ENCODE results near the gene ABCA9. TPM values are rescaled to one million over a fixed set of nuclear protein-coding genes. Genes with fewer than 3 reads are reported as not detected.

ABCA9 gene
- total and polyA plus RNA-seq, 7 experiments from 2014 or later = 0.05 to 0.34 (median 0.29) TPM; not detected in 2

DNA sequence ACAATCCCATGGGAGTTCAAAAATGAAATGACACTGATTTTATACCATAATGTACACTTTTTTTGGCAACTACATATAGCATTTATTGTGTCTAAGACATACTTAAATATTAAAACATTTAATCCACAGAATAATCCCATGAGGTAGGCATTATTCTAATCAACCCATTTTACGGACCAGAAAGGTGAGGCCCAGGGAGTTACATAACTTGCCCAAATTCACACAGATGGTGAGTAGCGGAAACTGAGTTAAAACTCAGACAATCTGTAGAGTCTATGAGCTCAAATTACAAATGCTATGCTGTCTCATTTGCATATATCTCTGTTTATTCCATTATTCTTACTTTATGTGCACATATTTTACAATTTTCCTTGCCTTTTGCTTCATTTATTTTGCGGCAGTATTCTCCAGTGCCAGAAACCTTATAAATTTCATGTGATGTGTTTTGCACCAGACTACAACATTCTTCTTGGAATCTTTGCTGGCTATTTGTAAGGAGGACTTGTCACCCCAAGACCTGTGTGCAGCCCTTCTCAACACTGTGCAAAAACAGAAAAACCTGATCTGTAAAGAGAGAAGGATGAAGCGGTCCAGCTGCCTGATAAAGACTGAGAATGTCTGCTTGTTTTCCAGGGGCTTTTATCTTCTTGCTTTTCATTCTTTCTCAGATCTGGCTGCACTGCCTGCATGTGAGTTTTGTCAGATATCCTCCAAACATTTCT lies 2.3 kb upstream of the ABCA9 start:
- H3K4me1 Mint-ChIP-seq = peaks cover 0 to 29% (median 17%) of the 10 kb centered on the region in 7 donors
- ATAC-seq (no peak), DNase-seq (no peak)
- no peak overlapping the region for H3K4me3 ChIP-seq (ENCODE audit: low read length)
- H3K4me3 Mint-ChIP-seq = no peak overlapping the region
- POLR2A ChIA-PET = no interaction called here
- peaks cover 0 to 2% (median 0%) of the 10 kb centered on the region in 5 donors for H3K36me3 Mint-ChIP-seq
- no peak overlapping the region for H3K27ac Mint-ChIP-seq
- peaks cover 0 to 6% (median 2%) of the 10 kb centered on the region in 11 donors for H3K9me3 Mint-ChIP-seq
- peaks cover 14 to 23% (median 16%) of the 10 kb centered on the region in 5 donors for H3K27me3 Mint-ChIP-seq
- CTCF ChIA-PET = no interaction called here
- no peaks in the 10 kb centered on the region for H3K27me3 ChIP-seq (ENCODE audit: control insufficient read depth in 2 of 2, insufficient read depth in 2 of 2, low read length in 2 of 2)
- no peak overlapping the region for H3K27ac ChIP-seq (ENCODE audit: low read depth, low read length)
- no peaks in the 10 kb centered on the region for H3K4me1 ChIP-seq (ENCODE audit: control insufficient read depth in 2 of 2, insufficient read depth in 2 of 2, low read length in 2 of 2)
- no peaks in the 10 kb centered on the region for H3K9me3 ChIP-seq (ENCODE audit: control insufficient read depth in 2 of 3, low read length in 3 of 3)
- no peaks in the 10 kb centered on the region for H3K36me3 ChIP-seq (ENCODE audit: control insufficient read depth in 2 of 3, insufficient read depth in 3 of 3, low read length in 3 of 3)
- intact Hi-C loops (cut with micrococcal nuclease) = no loop called here

DNA sequence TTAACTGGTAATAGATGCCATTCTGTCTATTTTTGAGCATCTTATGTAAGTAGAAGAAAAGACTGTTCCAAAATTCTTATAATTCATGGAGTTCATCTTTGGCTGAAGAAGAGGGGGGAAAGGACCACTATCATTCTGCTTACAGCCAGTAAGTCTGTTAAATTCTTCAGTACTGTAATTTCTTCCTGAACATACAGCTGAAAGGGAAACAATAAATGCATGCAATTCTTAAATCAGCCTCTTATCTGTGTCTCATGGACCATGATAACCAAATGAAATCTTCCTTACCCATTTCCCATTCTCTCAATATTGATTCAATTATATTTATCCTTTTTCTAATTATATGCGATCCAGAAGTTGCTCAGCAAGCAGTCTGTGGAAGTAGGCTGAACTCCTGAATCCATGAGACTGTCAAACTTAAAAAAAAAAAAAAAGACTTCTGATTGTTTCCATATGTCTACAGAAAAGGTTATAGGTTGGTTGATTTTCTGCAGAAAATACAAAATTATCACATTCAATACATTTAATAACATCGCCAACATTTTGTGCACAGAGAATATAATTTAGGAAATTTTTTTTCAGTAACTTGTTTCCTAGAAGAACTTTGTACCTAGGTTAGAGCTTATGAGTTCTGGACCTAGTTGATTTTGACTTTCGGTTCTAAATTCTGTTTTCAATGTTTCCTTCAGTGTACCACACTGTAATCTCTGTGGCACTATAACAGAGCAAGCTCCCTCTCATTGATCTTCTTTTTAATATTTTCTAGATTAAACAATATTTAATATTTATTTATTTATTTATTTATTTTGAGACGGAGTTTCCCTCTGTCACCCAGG lies 1.2 kb upstream of the ABCA9 start:
- Histone ChIP-seq H3K4me1 (ENCODE audit: control insufficient read depth in 2 of 2, insufficient read depth in 2 of 2, low read length in 2 of 2) (no peaks in the 10 kb centered on the region), H3K36me3 (ENCODE audit: control insufficient read depth in 2 of 3, insufficient read depth in 3 of 3, low read length in 3 of 3) (no peaks in the 10 kb centered on the region), H3K27ac (ENCODE audit: low read depth, low read length) (no peak overlapping the region), H3K4me3 (ENCODE audit: low read length) (no peak overlapping the region), H3K9me3 (ENCODE audit: control insufficient read depth in 2 of 3, low read length in 3 of 3) (no peaks in the 10 kb centered on the region), H3K27me3 (ENCODE audit: control insufficient read depth in 2 of 2, insufficient read depth in 2 of 2, low read length in 2 of 2) (no peaks in the 10 kb centered on the region)
- Mint-ChIP-seq H3K36me3 (peaks cover 0 to 2% (median 0%) of the 10 kb centered on the region in 5 donors), H3K4me1 (peaks cover 0 to 23% (median 17%) of the 10 kb centered on the region in 7 donors), H3K4me3 (no peak overlapping the region), H3K9me3 (peaks cover 0 to 12% (median 4%) of the 10 kb centered on the region in 11 donors), H3K27ac (no peak overlapping the region), H3K27me3 (peaks cover 12 to 23% (median 16%) of the 10 kb centered on the region in 5 donors)
- DNase-seq = no peak
- no peak for ATAC-seq
- ChIA-PET POLR2A (no interaction called here), CTCF (interaction anchor here (1.0 kb wide), 1 partner anchor 16 kb away, joined by 3 read pairs; no protein-coding TSS in a partner anchor)
- intact Hi-C loops (cut with micrococcal nuclease) = no loop called here

DNA sequence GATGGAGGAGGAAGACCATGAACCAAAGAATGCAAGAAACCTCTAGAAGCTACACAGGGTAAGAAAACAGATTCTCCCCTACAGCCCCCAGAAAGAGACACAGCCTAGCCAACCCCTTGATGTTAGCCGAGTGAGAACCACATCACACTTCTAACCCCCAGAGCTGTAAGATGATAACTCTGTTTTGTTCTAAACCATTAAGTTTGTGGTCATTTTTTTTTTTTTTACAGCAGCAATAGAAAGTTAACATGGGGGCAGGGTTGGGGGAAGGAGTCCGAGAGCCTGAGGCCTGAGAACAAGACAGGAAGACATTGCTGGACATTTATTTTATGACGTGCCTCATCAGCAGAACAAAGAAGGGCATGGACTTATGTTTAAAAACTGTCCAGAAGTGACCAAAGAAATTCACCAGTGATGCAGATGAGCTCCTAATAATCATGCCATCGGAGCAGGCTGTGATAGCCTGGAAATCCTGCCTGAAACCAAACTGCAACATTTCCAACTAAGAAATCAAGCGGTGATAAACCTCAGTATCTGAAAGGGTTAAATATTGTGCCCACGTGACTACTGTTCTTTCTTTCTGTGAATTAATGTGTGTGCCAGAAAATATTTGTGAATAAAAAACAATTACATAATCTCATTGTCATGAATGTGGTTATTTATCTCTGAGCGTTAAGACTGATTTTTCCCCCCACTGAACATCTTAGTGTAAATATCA lies 1.1 kb downstream of the ABCA9 start:
- H3K9me3 Mint-ChIP-seq = peaks cover 0 to 30% (median 7%) of the 10 kb centered on the region in 11 donors
- H3K9me3 ChIP-seq (ENCODE audit: control insufficient read depth in 2 of 3, low read length in 3 of 3) = peaks cover 0 to 3% (median 0%) of the 10 kb centered on the region in 3 experiments
- intact Hi-C loops (cut with micrococcal nuclease) = no loop called here
- no peak overlapping the region for H3K4me3 Mint-ChIP-seq
- no peak overlapping the region for H3K4me3 ChIP-seq (ENCODE audit: low read length)
- H3K27ac ChIP-seq (ENCODE audit: low read depth, low read length) = no peak overlapping the region
- H3K27ac Mint-ChIP-seq = no peak overlapping the region
- DNase-seq (no peak), ATAC-seq (no peak)
- ChIA-PET CTCF (no interaction called here), POLR2A (no interaction called here)
- peaks cover 0 to 16% (median 0%) of the 10 kb centered on the region in 5 donors for H3K36me3 Mint-ChIP-seq
- peaks cover 8 to 11% (median 8%) of the 10 kb centered on the region in 5 donors for H3K27me3 Mint-ChIP-seq
- H3K36me3 ChIP-seq (ENCODE audit: control insufficient read depth in 2 of 3, insufficient read depth in 3 of 3, low read length in 3 of 3) = no peaks in the 10 kb centered on the region
- no peaks in the 10 kb centered on the region for H3K4me1 ChIP-seq (ENCODE audit: control insufficient read depth in 2 of 2, insufficient read depth in 2 of 2, low read length in 2 of 2)
- no peaks in the 10 kb centered on the region for H3K27me3 ChIP-seq (ENCODE audit: control insufficient read depth in 2 of 2, insufficient read depth in 2 of 2, low read length in 2 of 2)
- peaks cover 0 to 5% (median 0%) of the 10 kb centered on the region in 7 donors for H3K4me1 Mint-ChIP-seq

DNA sequence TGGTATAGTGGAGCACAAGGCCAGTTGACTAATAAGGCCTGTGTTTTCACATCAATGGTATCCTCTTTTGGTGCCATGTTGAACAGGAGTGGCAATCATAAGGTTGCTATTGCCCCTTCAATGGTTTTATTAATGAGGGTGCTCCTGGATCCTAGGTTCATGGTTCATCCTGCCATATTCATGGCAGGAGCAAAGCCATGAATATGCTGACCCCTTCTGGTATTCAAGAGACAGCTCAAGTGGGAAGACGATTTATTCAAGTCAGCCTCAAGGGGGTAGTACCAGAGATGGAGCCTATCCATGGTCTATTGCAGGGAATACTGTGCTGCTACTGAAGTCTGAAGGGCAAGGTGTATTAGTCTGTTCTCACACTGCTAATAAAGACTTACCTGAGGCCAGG lies 2.6 kb downstream of the ABCA9 start:
- H3K4me3 Mint-ChIP-seq = no peak overlapping the region
- intact Hi-C loops (cut with micrococcal nuclease) = no loop called here
- ChIA-PET CTCF (no interaction called here), POLR2A (no interaction called here)
- no peaks in the 10 kb centered on the region for H3K4me1 Mint-ChIP-seq
- no peak overlapping the region for H3K4me3 ChIP-seq (ENCODE audit: low read length)
- H3K9me3 Mint-ChIP-seq = peaks cover 0 to 37% (median 12%) of the 10 kb centered on the region in 11 donors
- H3K27me3 ChIP-seq (ENCODE audit: control insufficient read depth in 2 of 2, insufficient read depth in 2 of 2, low read length in 2 of 2) = no peaks in the 10 kb centered on the region
- H3K36me3 Mint-ChIP-seq = peaks cover 0 to 16% (median 0%) of the 10 kb centered on the region in 5 donors
- no peak for DNase-seq
- no peak overlapping the region for H3K27ac Mint-ChIP-seq
- no peak for ATAC-seq
- H3K27me3 Mint-ChIP-seq = peaks cover 0 to 9% (median 5%) of the 10 kb centered on the region in 5 donors
- peaks cover 0 to 3% (median 0%) of the 10 kb centered on the region in 3 experiments for H3K9me3 ChIP-seq (ENCODE audit: control insufficient read depth in 2 of 3, low read length in 3 of 3)
- no peak overlapping the region for H3K27ac ChIP-seq (ENCODE audit: low read depth, low read length)
- H3K36me3 ChIP-seq (ENCODE audit: control insufficient read depth in 2 of 3, insufficient read depth in 3 of 3, low read length in 3 of 3) = no peaks in the 10 kb centered on the region
- no peaks in the 10 kb centered on the region for H3K4me1 ChIP-seq (ENCODE audit: control insufficient read depth in 2 of 2, insufficient read depth in 2 of 2, low read length in 2 of 2)

DNA sequence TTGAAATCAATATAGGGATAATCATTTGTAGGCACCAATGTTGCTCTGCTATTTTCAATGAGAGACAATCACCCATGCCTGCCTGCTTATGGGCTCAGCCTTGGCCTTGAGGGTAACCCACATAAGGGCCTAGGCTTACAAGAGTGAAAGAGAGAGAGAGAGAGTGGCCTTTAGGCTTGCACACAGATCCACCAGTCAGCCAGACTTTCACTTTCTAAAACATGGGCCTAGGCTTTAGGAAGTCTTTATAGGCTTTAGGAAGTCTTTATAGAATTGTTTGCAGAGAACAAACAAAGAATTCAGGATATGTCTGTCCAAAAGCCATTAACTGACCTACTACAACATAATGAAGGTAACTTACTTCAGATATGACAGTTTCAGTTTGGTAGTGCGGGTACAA lies 3.4 kb downstream of the ABCA9 start:
- CTCF ChIA-PET = no interaction called here
- H3K36me3 Mint-ChIP-seq = peaks cover 0 to 16% (median 0%) of the 10 kb centered on the region in 5 donors
- no peaks in the 10 kb centered on the region for H3K27me3 ChIP-seq (ENCODE audit: control insufficient read depth in 2 of 2, insufficient read depth in 2 of 2, low read length in 2 of 2)
- H3K4me1 ChIP-seq (ENCODE audit: control insufficient read depth in 2 of 2, insufficient read depth in 2 of 2, low read length in 2 of 2) = no peaks in the 10 kb centered on the region
- no peak overlapping the region for H3K4me3 Mint-ChIP-seq
- no peak overlapping the region for H3K27ac Mint-ChIP-seq
- H3K9me3 Mint-ChIP-seq = peaks cover 0 to 43% (median 12%) of the 10 kb centered on the region in 11 donors
- no peak overlapping the region for H3K27ac ChIP-seq (ENCODE audit: low read depth, low read length)
- no peak for DNase-seq
- no peak overlapping the region for H3K4me3 ChIP-seq (ENCODE audit: low read length)
- intact Hi-C loops (cut with micrococcal nuclease) = no loop called here
- H3K9me3 ChIP-seq (ENCODE audit: control insufficient read depth in 2 of 3, low read length in 3 of 3) = peaks cover 0 to 3% (median 0%) of the 10 kb centered on the region in 3 experiments
- no peaks in the 10 kb centered on the region for H3K4me1 Mint-ChIP-seq
- ATAC-seq = no peak
- H3K27me3 Mint-ChIP-seq = peaks cover 0 to 9% (median 5%) of the 10 kb centered on the region in 5 donors
- POLR2A ChIA-PET = no interaction called here
- H3K36me3 ChIP-seq (ENCODE audit: control insufficient read depth in 2 of 3, insufficient read depth in 3 of 3, low read length in 3 of 3) = no peaks in the 10 kb centered on the region

DNA sequence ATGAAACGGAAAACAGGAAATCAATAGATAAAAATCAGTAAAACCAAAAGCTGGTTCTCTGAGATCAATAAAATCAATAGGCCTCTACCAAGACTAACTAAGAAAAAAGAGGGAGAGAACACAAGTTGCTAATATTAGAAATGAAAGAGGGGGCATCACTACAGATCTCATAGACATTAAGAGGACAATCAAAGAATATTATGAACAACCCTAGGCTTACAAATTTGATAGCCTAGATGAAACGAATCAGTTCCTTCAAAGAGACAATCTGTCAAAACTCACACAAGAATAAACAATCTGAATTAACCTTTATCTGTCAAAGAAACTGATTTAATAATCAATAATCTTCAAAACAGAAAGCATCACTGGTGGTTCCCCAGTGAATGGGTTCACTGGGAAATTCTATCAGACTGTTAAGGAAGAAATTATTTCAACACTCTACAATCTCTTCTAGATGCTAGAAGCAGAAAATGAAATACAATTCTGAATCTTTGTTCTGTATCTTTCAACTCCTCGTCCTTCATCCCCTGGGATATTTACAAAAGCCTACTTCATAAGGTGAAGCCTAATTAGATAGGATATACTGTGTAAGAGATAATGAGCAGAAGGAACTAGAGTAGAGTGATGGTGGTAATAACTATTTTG lies 4.4 kb downstream of the ABCA9 start:
- H3K36me3 ChIP-seq (ENCODE audit: control insufficient read depth in 2 of 3, insufficient read depth in 3 of 3, low read length in 3 of 3) = no peaks in the 10 kb centered on the region
- peaks cover 5 to 12% (median 6%) of the 10 kb centered on the region in 5 donors for H3K27me3 Mint-ChIP-seq
- no peak overlapping the region for H3K4me3 ChIP-seq (ENCODE audit: low read length)
- no peak overlapping the region for H3K27ac ChIP-seq (ENCODE audit: low read depth, low read length)
- peaks cover 0 to 16% (median 4%) of the 10 kb centered on the region in 5 donors for H3K36me3 Mint-ChIP-seq
- ChIA-PET POLR2A (no interaction called here), CTCF (no interaction called here)
- no peak overlapping the region for H3K27ac Mint-ChIP-seq
- H3K27me3 ChIP-seq (ENCODE audit: control insufficient read depth in 2 of 2, insufficient read depth in 2 of 2, low read length in 2 of 2) = no peaks in the 10 kb centered on the region
- no peak for DNase-seq
- H3K9me3 Mint-ChIP-seq = peaks cover 0 to 45% (median 12%) of the 10 kb centered on the region in 11 donors
- H3K4me3 Mint-ChIP-seq = no peak overlapping the region
- peaks cover 0 to 3% (median 0%) of the 10 kb centered on the region in 3 experiments for H3K9me3 ChIP-seq (ENCODE audit: control insufficient read depth in 2 of 3, low read length in 3 of 3)
- no peak for ATAC-seq
- intact Hi-C loops (cut with micrococcal nuclease) = no loop called here
- H3K4me1 ChIP-seq (ENCODE audit: control insufficient read depth in 2 of 2, insufficient read depth in 2 of 2, low read length in 2 of 2) = no peaks in the 10 kb centered on the region
- no peaks in the 10 kb centered on the region for H3K4me1 Mint-ChIP-seq
